SJSA1 (cell line): ENCODE data around the gene CCDC24. TPM values are rescaled to one million over a fixed set of nuclear protein-coding genes. Genes with fewer than 3 reads are reported as not detected.

Experiments used
- DNase-seq, 2 experiments: peaks; one replicate each; pipeline ENCODE4 v3.0.0-alpha.2; 2015 to 2020; ENCODE audit warnings: low spot score in 2 of 2, low read depth in 1 of 2
- H3K27ac ChIP-seq: fragments of 250-450 bp; sonication (Bioruptor Pico); 2 replicates; pipeline ENCODE4 v1.5.1; 2020; ENCODE audit warnings: mild to moderate bottlenecking, moderate library complexity
- H3K27me3 ChIP-seq: fragments of 250-450 bp; sonication (Bioruptor Pico); replicated peaks from 2 replicates; pipeline ENCODE4 v1.5.1; 2020; ENCODE audit warnings: mild to moderate bottlenecking, moderate library complexity
- H3K36me3 ChIP-seq: fragments of 250-450 bp; sonication (Bioruptor Pico); 2 replicates; pipeline ENCODE4 v1.5.1; 2020; ENCODE audit warnings: mild to moderate bottlenecking
- H3K4me1 ChIP-seq: fragments of 250-450 bp; sonication (Bioruptor Pico); replicated peaks from 2 replicates; pipeline ENCODE4 v1.6.1; 2021; ENCODE audit warnings: mild to moderate bottlenecking
- H3K4me3 ChIP-seq: fragments of 250-450 bp; sonication (Bioruptor Pico); 2 replicates; pipeline ENCODE4 v1.5.1; 2020; ENCODE audit warnings: mild to moderate bottlenecking
- H3K9me3 ChIP-seq: fragments of 250-450 bp; sonication (Bioruptor Pico); replicated peaks from 2 replicates; pipeline ENCODE4 v1.5.1; 2020; ENCODE audit warnings: mild to moderate bottlenecking
- total RNA-seq: library from RNA; depleted of rRNA; stranded (reverse); fragments of >200 nt; shearing (Covaris generic); gene quantifications from 2 replicates; pipeline ENCODE4 v1.2.3, GENCODE V29; 2014

CCDC24 gene
- total RNA-seq, 1 experiment from 2014 or later, result 4.1 TPM

- no peaks in the 10 kb centered on the region for H3K36me3 ChIP-seq
- H3K4me1 ChIP-seq, result peaks cover 5% of the 10 kb centered on the region
- H3K27me3 ChIP-seq, result no peaks in the 10 kb centered on the region
- no peak overlapping the region for H3K4me3 ChIP-seq
- H3K27ac ChIP-seq, result no peak overlapping the region
- no peaks in the 10 kb centered on the region for H3K9me3 ChIP-seq
- DNase-seq, result no peak
These were observed 11.3 kb downstream of the CCDC24 start for GRCh38 chr1:44002606-44003157.

- Histone ChIP-seq H3K4me3 (no peak overlapping the region), H3K27ac (no peak overlapping the region), H3K36me3 (no peaks in the 10 kb centered on the region), H3K27me3 (no peaks in the 10 kb centered on the region), H3K4me1 (no peaks in the 10 kb centered on the region), H3K9me3 (no peaks in the 10 kb centered on the region)
- no peak for DNase-seq
These were observed 16.9 kb downstream of the CCDC24 start for GRCh38 chr1:44008259-44008658.

- no peaks in the 10 kb centered on the region for H3K9me3 ChIP-seq
- H3K4me1 ChIP-seq, result no peaks in the 10 kb centered on the region
- DNase-seq, result no peak
- no peak overlapping the region for H3K4me3 ChIP-seq
- H3K27me3 ChIP-seq, result no peaks in the 10 kb centered on the region
- H3K36me3 ChIP-seq, result no peaks in the 10 kb centered on the region
- no peak overlapping the region for H3K27ac ChIP-seq
These were observed 19.6 kb downstream of the CCDC24 start for GRCh38 chr1:44010935-44011471.

- Histone ChIP-seq H3K36me3 (no peaks in the 10 kb centered on the region), H3K27me3 (no peaks in the 10 kb centered on the region), H3K9me3 (no peaks in the 10 kb centered on the region), H3K4me3 (no peak overlapping the region), H3K4me1 (no peaks in the 10 kb centered on the region), H3K27ac (no peak overlapping the region)
- no peak for DNase-seq
These were observed 21.0 kb downstream of the CCDC24 start for GRCh38 chr1:44012404-44012803.

GRCh38 chr1:44012941-44013609, 21.7 kb downstream of the CCDC24 start:
- H3K9me3 ChIP-seq, result no peaks in the 10 kb centered on the region
- no peak for DNase-seq
- H3K27ac ChIP-seq, result no peak overlapping the region

GRCh38 chr1:44013949-44014348, 22.6 kb downstream of the CCDC24 start:
- Histone ChIP-seq H3K9me3 (no peaks in the 10 kb centered on the region), H3K4me1 (no peaks in the 10 kb centered on the region), H3K27ac (no peak overlapping the region), H3K27me3 (no peaks in the 10 kb centered on the region), H3K36me3 (no peaks in the 10 kb centered on the region), H3K4me3 (no peak overlapping the region)
- DNase-seq, result no peak

More at GRCh38 chr1:44012941-44013609, 21.7 kb downstream of the CCDC24 start:
- Histone ChIP-seq H3K27me3 (no peaks in the 10 kb centered on the region), H3K4me1 (no peaks in the 10 kb centered on the region), H3K4me3 (no peak overlapping the region), H3K36me3 (no peaks in the 10 kb centered on the region)

- H3K36me3 ChIP-seq, result no peaks in the 10 kb centered on the region
- no peak overlapping the region for H3K4me3 ChIP-seq
- H3K4me1 ChIP-seq, result no peaks in the 10 kb centered on the region
- no peak for DNase-seq
- no peaks in the 10 kb centered on the region for H3K27me3 ChIP-seq
- no peak overlapping the region for H3K27ac ChIP-seq
- no peaks in the 10 kb centered on the region for H3K9me3 ChIP-seq
These were observed 23.1 kb downstream of the CCDC24 start for GRCh38 chr1:44014365-44015104.

- Histone ChIP-seq H3K27me3 (no peaks in the 10 kb centered on the region), H3K36me3 (no peaks in the 10 kb centered on the region), H3K4me3 (no peak overlapping the region), H3K9me3 (no peaks in the 10 kb centered on the region), H3K27ac (no peak overlapping the region), H3K4me1 (no peaks in the 10 kb centered on the region)
- no peak for DNase-seq
These were observed 23.8 kb downstream of the CCDC24 start for GRCh38 chr1:44015206-44015605.

- Histone ChIP-seq H3K9me3 (no peaks in the 10 kb centered on the region), H3K27me3 (no peaks in the 10 kb centered on the region), H3K4me3 (no peak overlapping the region), H3K27ac (no peak overlapping the region), H3K4me1 (no peaks in the 10 kb centered on the region), H3K36me3 (no peaks in the 10 kb centered on the region)
- no peak for DNase-seq
These were observed 24.9 kb downstream of the CCDC24 start for GRCh38 chr1:44016041-44016889.

GRCh38 chr1:44016890-44017400, 25.5 kb downstream of the CCDC24 start:
- no peaks in the 10 kb centered on the region for H3K36me3 ChIP-seq
- no peak for DNase-seq
- H3K4me1 ChIP-seq, result no peaks in the 10 kb centered on the region
- H3K4me3 ChIP-seq, result no peak overlapping the region
- H3K27ac ChIP-seq, result no peak overlapping the region
- H3K27me3 ChIP-seq, result no peaks in the 10 kb centered on the region
- no peaks in the 10 kb centered on the region for H3K9me3 ChIP-seq

GRCh38 chr1:44019466-44019948, 28.1 kb downstream of the CCDC24 start:
- DNase-seq, result no peak
- Histone ChIP-seq H3K4me3 (no peak overlapping the region), H3K36me3 (no peaks in the 10 kb centered on the region), H3K27me3 (no peaks in the 10 kb centered on the region), H3K4me1 (no peaks in the 10 kb centered on the region), H3K27ac (no peak overlapping the region), H3K9me3 (no peaks in the 10 kb centered on the region)

- DNase-seq, result no peak
- no peaks in the 10 kb centered on the region; the same call in 1 of the 2 replicates for H3K4me1 ChIP-seq
- H3K27ac ChIP-seq, result no peak overlapping the region
- H3K36me3 ChIP-seq, result no peaks in the 10 kb centered on the region
- H3K27me3 ChIP-seq, result no peaks in the 10 kb centered on the region
- H3K9me3 ChIP-seq, result no peaks in the 10 kb centered on the region
- no peak overlapping the region for H3K4me3 ChIP-seq
These were observed 29.1 kb downstream of the CCDC24 start for GRCh38 chr1:44020464-44020863.

- H3K27ac ChIP-seq, result no peak overlapping the region
- H3K4me1 ChIP-seq, result no peaks in the 10 kb centered on the region; the same call in 1 of the 2 replicates
- no peaks in the 10 kb centered on the region for H3K36me3 ChIP-seq
- H3K4me3 ChIP-seq, result no peak overlapping the region
- no peaks in the 10 kb centered on the region for H3K27me3 ChIP-seq
- H3K9me3 ChIP-seq, result no peaks in the 10 kb centered on the region
- DNase-seq, result no peak
These were observed 29.8 kb downstream of the CCDC24 start for GRCh38 chr1:44021156-44021555.
